Coronary artery (tissue), 2 donors: ENCODE results near the gene MRPS2.

Experiments
- DNase-seq: peaks from one replicate; pipeline ENCODE4 v3.0.0-alpha.2; 2017; ENCODE audit warnings: low spot score
- H3K27ac ChIP-seq, 2 donors: fragments of 200-600 bp; sonication (generic); one replicate each; pipeline ENCODE4 v1.5.1; 2016 to 2019
- H3K4me3 ChIP-seq: fragments of 200-600 bp; sonication (generic); 2 replicates; pipeline ENCODE4 v1.5.1; 2016; ENCODE audit warnings: mild to moderate bottlenecking, moderate library complexity
- TF ChIP-seq, protein P1 (sequence below): fragments of 200-600 bp; sonication (generic); IDR thresholded peaks from one replicate; pipeline ENCODE4 v1.5.1; 2019; ENCODE audit warnings: antibody characterized with exemption

The MRPS2 gene

DNA sequence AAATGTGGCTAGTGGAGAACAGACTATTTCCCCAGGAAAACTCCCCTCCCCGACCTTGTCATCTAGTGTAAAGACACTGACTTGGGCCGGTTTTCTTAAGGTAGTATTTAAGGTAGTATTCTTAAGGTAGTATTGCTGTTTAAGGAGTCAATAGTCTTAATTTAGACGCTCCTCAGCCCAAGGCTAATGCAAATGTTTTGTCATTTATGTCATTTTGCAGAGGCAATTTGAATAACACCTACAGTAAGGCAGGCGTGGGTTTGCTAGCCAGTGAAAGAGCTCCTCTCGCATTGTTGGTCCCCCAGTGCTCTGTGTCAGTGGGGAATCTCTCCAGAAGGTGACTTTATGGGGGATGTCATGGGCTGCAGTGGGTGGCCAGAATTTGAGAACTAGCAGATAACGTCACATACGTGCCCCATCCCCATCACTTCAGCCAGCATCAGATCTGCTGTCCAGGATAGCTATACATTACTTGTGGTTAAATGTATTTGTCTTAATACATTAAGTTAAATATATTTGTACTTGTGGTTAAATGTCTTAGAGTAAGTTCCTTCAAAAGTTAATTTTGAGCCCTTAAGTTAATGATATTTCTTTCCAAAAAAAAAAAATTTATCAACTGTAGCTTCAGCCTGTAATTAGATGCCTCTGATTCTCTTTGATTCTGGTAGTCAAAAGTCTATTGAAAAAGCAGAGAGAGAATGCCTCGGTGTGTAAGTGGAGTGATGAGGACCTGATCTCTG lies 18.3 kb upstream of the MRPS2 start:
- DNase-seq = no peak
- H3K4me3 ChIP-seq = no peak overlapping the region
- TF ChIP-seq, protein P1, sequence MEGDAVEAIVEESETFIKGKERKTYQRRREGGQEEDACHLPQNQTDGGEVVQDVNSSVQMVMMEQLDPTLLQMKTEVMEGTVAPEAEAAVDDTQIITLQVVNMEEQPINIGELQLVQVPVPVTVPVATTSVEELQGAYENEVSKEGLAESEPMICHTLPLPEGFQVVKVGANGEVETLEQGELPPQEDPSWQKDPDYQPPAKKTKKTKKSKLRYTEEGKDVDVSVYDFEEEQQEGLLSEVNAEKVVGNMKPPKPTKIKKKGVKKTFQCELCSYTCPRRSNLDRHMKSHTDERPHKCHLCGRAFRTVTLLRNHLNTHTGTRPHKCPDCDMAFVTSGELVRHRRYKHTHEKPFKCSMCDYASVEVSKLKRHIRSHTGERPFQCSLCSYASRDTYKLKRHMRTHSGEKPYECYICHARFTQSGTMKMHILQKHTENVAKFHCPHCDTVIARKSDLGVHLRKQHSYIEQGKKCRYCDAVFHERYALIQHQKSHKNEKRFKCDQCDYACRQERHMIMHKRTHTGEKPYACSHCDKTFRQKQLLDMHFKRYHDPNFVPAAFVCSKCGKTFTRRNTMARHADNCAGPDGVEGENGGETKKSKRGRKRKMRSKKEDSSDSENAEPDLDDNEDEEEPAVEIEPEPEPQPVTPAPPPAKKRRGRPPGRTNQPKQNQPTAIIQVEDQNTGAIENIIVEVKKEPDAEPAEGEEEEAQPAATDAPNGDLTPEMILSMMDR = no peak
- H3K27ac ChIP-seq = no peak overlapping the region

DNA sequence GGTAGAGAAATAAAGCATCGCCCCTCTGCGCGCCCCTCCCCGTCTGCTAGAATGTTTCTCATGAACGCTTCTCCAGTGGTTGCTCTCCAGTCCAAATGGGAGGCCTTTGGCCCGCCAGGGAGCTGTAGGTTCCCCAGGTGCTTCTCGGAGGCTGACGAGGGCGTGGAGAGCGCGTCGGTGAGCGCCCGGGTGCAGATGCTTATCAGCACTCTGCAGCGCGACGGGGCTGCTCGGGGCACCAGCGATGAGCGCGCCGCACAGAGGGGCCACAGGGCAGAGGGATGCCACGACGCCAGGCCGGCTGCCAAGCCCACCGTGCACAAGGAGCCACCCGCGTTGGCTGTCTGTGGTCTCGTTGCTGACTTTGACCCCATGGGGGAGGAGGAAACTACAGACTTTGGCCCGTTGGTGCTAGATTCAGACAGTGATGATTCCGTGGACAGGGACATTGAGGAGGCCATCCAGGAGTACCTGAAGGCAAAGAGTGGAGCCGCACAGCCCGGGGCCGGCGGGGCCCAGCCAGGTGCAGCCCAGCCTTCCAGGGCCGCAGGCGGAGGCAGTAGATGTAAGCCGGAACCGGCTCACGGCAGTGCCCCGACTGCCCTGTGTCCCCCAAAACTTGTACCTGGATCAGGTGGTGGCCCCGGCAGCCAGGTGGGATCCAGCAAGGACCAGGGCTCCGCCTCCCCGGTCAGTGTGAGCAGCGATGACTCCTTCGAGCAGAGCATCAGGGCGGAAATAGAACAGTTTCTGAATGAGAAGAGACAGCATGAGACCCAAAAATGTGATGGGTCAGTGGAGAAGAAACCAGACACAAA lies 15.8 kb upstream of the MRPS2 start:
- Histone ChIP-seq H3K4me3 (no peak overlapping the region), H3K27ac (no peak overlapping the region)
- no peak for DNase-seq
- TF ChIP-seq, protein P1 = no peak

DNA sequence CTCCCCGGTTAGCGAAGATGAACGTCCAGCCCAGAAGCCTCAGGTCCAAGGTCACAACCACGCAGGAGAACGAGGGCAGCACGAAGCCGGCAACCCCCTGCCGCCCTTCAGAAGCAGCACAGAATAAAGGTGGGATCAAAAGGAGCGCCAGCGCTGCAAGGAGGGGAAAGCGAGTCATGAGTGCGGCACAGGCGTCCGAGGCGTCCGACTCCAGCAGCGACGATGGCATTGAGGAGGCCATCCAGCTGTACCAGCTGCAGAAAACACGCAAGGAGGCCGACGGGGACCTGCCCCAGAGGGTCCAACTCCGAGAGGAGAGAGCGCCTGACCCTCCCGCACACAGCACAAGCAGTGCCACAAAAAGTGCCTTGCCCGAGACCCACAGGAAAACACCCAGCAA lies 15.1 kb upstream of the MRPS2 start:
- DNase-seq = no peak
- H3K27ac ChIP-seq = no peak overlapping the region

DNA sequence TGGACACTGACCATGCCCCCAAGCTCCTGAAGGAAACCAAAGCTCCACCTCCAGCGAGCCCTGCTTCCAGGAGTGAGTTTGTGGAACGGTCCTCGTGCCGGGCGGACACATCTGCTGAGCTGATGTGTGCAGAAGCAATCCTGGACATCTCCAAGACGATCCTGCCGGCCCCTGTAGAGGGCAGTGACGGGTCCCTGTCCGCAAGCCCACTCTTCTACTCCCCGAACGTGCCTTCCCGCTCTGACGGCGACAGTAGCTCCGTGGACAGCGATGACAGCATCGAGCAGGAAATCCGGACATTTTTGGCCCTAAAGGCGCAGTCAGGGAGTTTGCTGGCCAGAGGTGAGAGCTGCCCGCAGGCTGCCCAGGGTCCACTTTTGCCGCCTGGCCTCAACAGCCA lies 14.7 kb upstream of the MRPS2 start:
- H3K4me3 ChIP-seq = no peak overlapping the region
- TF ChIP-seq, protein P1 = no peak
- H3K27ac ChIP-seq = no peak overlapping the region
- DNase-seq = no peak

More for the DNA sequence above, 15.1 kb upstream of the MRPS2 start:
- H3K4me3 ChIP-seq = no peak overlapping the region
- TF ChIP-seq, protein P1 = no peak

DNA sequence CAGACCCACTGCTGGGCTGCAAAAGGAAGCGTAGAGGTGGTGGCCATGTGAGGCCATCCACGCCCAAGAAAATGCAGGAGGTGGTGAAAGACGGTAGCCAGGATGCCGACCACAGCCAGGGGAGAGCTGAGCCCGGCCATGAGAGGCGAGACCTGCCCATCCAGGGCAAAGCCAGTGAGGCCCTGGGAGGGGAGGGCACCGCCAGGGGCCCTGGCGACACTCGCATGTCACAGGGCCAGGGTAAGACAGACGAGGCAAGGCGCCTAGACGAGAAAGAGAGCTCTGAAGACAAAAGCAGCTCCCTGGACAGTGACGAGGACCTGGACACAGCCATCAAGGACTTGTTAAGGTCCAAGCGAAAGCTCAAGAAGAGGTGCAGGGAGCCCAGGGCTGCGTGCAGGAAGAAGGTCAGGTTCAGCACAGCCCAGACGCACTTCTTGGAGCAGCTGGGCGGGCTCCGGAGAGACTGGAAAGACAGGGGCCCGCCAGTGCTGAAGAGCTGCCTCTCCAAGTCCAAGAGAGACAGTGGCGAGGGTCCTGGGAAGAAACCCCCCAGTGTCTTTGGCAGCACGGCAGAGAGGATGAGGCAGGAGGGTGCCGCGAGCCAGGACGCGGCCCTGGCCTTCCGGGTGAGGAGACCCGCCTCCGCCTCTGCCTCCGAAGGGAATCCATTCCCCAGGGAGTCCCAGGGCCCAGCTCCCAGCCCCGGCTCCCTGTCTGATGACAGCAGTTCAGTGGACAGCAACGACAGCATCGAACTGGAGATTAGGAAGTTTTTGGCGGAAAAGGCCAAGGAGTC lies 14.0 kb upstream of the MRPS2 start:
- DNase-seq = no peak
- TF ChIP-seq, protein P1 = no peak
- no peak overlapping the region for H3K4me3 ChIP-seq

DNA sequence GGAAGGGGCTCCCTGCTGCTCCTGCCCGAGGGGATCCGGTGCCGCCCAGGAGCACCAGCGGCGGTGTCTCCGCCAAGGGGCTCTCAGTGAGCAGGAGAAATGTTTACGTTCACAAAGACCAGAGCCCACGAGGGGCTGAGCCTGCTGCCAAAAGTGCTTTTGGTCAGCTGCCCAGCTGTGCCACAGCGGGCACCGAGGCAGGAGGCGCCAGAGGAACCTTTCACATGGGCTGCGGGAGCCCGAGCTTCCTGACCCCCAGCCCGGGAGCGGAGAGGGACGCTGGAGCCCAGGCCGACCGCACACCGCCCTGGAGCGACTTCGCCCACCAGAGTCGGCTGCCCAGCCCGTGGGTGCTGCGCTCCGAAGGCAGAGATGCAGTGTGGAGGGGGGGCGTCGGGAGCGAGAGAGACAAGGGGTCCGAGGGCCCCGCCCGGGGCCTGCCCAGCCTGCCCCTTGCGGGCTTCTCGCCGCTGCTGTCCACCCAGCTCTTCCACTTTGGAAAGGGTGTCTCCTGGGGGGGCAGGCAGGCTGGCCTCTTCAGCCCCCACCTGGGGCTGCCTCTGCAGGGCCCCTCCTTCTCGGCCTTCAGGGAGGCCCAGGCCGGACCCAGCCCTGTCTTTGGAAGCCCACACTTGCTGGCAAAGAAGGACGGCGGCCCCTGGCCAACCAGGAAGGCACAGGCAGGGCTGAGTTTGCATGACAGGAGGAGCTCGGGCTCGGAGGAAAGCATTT lies 13.0 kb upstream of the MRPS2 start:
- no peak for DNase-seq
- H3K4me3 ChIP-seq = no peak overlapping the region
- no peak overlapping the region for H3K27ac ChIP-seq
- TF ChIP-seq, protein P1 = no peak

More for the DNA sequence above, 14.0 kb upstream of the MRPS2 start:
- H3K27ac ChIP-seq = no peak overlapping the region
